CD4-positive, alpha-beta T cell treated with Interleukin-21 for 1 hour (primary cell): Measurements from ENCODE around the gene POLR2J2.
"Not testable (repeated sequence)": the region's sequence is repeated elsewhere in the genome, so short reads cannot be mapped to it uniquely, and the experiment has no call there.

Experiments
- DNase-seq: peaks from one replicate; pipeline ENCODE4 v3.0.0-alpha.2; 2020

The POLR2J2 gene

DNA sequence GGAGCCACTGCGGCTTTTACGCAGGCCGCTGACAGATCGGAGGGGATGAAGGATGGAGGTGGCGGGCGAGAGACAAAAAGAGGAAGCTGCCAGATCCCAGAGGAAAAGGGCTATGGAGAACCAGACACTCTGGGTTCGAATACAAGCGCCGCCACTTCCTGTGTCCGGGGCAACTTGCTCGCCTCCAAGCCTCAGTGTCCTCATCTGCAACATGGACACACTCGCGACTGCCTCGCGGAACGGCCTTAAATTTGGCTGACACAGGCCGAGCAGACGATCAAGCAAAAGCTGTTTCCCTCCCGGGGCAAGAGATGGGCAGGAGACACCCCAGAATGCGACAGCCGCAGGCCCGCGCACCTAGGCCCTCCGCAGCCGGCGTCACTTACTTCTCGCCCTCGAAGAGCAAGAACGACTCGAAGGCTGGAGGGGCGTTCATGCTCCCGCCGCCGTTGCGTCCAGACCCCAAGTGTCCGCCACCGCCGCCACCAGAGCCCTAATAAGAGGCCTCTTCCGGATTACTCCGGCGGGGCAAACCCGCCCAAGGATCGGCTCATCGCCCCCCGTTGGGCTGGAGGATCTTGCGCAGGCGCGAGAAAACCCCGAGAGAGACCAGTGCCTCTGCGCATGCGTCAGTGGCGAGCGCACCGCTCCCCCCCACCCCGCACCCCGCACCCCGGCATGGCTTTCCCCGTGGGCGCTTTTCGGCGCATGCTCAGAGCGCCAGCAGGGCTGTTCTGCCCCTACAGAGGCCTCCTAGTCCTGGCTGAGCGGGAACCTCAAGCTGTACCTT is at the start of gene POLR2J2:
Gene POLR2J2 (minus strand): TSS at position 498 of the 790 bp plus-strand sequence. CDS start 62 bp downstream, at position 436.
- DNase-seq, result peak; percentile 98

DNA sequence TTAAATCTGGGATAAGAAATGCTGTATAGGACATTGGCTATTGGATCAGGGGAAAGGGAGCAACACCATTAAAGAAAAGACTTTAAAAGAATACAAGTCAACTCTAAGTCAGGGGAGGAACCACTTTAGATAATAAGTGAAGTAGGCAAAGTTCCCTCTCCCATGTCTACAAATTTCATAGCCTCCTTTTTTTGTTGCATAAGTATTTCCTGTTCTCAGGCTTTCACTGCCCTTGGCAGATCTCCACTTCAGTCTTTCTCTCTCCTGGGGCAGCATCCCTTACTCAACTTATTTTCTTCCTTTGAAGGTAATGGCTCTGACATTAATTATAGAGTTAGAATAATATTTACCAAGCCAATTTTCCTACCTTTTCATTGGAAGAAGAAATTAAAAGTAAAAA is 47.0 kb upstream of the POLR2J2 start:
- DNase-seq, result not testable (repeated sequence)

DNA sequence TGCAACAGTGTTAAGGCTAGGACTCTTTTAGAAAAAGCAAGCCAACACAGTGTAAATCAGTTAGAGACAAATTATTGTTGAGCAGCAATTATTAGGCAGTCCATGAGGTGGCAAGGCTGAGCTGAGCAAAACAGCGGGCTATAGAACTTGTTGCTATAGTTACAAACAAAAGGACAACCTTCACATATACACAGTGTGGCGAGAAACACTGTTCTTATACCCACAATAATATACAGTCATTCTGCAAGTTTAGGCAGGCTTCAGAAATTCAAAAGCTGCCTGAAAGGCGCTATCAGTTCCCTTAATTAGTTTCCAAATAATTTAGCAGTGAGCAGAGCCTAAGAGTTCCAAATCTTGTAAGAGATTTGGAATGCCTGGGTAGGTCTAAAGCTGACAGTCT is 44.3 kb upstream of the POLR2J2 start:
- DNase-seq, result peak; percentile 25

DNA sequence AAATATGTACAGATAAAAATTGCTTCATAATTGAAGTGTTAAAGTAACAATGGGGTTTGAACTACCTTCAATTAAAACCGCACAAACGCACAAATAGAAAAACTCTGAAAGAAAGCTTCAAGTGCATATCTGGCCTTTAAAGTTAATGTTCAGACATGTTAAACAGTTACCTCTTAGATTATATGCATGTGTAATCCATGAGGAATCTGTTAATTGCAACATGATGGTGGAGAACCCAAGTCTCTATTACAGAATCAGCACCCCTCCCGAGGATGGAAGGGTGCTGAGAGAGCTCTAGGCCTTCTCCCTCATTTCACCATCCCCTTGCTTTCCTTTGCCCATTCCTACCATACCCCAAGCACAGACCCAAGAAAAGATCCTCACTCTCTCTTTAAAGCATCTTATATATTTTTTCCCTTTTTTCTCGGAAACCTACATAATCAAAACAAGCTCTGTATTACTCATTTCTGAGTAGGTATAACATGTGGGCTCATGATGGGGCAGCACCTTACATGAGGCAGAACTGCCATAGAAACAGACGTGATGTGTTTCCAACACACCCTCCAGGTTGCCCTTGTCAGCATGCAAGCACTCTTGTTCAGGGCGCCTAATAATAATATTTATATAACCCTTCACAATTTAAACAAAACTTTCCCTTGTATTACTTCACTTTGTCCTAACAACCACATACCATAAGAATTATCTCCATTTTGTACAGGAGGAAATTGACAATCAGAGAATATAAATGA is 43.5 kb upstream of the POLR2J2 start:
- DNase-seq, result not testable (repeated sequence)

DNA sequence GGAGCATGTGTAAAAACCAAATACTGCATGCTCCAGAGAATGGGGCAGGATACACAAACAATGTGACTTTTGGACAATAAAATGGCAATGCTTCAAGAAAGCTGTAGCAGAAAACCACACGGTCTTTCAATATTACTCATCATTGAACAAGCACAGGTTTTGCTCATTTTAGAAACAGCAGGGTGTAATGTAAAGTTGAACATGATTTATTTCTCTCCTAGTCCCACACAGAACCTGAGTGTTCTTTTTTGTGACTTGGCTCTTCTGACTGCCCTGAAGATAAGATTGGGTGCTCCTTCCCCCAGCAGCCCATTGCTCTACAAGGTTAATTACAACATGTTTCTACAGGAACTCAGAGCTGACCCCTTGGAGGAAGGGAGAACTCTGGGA is 42.2 kb upstream of the POLR2J2 start:
- DNase-seq, result not testable (repeated sequence)

DNA sequence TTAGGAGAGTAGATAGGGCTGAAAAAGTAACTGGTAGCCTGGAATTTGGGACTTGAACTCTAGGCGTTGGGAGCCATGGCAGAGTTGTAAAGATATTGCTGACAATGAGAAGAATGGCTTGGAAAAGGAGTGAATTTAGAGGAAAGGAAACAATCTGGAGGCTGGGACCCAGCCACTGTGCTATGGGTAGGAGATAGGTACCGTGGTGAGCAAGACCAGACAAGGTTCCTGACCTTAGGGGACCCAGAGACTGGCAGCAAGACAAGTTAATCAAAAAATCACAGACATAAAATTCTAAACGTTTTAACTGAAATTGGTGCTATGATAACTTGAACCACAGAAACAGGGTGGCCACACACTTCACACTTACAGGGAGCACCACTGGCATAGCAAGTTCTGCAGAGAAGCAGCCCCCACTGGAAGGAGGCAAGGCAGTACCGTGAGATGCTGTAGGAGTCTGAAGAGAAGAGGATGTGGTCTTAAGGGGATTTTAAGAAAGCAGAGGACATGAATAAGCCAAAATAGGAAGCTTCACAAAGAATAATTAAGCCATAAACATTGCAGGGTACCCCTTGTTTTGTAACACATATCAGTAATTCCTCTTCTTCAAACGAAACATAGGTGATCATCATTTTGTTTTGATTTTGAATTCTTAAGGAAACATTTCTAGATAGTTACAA is 41.7 kb upstream of the POLR2J2 start:
- DNase-seq, result peak; percentile 18

DNA sequence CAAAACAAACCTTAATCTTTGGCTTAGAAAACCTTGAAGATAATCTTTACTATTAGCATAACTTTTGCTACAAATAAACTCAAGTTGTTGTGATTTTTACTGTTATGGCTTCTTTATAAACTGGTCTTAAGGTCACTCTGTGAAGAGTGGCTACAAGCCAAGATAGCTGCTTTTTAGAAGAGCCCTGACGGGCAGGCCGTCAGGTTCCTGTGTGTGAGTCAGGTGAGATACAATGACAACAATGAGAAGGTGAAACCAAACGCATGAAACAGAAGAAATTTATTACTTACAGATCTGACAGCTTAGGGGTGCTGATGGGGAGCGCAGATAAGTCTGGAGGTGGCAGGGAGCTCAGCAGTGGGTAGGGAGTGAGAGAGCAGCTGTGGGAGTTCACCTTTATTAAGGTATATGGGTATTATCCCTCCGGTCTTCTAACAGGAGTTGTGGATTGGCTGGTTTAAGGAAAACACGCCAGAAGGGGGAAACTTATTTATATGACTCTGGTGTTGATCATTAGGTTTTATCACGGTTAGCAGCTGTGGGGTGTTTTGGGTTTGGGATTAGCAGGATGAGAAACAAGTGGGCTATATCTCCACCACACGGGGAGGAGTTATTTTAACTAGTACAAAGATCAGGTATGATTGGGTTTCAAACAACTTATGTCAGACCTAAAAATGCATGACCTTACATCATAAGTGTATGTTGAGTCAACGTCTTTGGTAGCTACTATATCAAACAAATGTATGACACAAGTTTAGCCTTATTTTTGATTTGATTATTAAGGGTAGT is 27.7 kb upstream of the POLR2J2 start:
- DNase-seq, result not testable (repeated sequence)

DNA sequence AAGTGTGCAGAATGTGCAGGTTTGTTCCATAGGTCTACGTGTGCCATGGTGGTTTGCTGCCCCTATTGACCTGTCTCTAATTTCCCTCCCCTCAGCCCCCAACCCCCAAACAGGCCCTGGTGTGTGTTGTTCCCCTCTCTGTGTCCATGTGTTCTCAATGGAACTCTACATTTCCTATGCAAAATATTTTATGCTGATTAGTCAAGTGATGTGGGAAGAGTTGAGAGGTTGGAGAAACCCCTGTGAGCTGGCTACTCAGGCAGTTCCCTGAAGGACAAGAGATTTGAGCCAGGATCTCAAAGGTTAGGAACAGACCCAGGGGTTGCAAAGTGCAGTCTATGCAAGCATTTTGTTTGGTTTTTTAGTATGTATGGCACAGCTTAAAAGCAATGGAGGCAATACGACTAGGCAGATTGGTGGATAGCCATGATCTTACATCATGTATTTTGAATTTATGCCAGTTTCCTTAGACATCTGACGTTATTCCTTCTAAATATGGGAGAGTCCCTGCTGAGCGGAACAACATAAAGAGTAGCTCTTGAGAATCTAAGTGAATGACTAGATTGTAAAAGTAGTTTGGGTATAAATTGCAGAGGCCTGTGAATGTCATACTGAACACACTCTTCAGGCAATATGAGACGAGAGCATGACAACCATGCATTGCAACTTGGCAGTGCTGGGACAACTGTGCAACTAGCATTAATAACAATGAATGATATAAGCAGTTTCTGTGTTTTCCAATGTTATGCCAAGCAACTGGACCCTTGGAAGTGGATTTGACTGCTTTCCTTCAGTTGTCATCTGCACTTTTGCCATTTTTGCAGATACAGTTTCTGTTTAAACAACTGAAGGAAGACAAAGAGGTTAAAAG is 26.4 kb upstream of the POLR2J2 start:
- not testable (repeated sequence) for DNase-seq

DNA sequence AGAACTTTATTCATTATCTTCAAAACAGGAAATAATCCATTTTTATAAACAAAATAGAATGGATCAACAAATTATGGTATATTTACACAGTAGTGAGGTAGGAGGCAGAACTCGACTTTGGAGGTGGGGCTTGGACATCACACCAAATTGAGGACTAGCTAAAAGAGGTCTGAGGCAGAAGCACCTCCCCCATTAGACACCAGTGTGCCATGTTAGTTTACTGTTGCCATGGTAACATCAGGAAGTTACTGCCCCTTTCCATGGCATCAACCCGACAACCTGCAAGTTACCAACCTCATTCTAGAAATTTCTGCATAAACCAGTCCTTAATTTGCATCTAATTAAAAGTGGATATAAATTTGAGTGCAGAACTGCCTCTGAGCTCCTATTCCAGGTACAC is 24.5 kb upstream of the POLR2J2 start:
- DNase-seq, result not testable (repeated sequence)

DNA sequence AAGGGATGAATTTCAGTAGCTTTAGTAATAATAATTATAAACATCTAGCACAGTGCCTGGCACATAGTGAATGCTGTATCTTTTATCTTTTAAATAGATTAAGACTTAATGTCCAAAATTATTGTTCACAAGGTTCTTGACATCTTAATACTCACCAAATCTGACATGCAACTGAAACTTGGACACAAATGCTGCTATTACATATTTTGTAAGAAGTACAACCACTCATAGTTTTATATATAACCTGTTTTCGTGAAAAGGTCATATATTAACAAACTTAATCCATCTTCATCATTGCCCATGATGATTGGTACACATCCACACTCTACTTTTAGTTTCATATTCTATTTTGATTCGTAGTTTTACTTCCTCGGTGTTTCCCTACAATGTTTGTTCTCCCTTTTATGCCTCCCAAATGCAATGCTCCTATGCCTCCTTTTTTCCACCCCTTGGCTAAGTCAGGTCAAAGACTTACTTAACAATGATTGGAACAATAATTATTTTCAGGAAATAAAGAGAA is 23.6 kb upstream of the POLR2J2 start:
- not testable (repeated sequence) for DNase-seq

DNA sequence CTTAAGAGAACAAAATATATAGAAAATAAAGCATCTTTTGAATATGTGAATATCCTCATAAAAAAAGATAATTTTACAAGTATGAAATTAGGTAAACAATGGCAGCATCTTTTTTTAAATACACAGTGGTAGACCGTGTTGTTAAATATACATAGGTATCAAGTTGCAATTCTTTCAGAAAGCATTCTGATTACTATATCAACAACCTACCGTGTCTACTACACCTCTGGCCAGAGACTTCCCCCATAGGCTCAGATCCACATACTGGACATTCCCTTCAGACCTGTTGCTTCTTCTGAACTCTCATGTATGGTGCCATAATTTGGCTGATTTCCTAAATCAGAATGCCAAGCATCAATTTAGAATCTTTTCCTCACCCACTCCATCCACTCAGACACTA is 22.5 kb upstream of the POLR2J2 start:
- not testable (repeated sequence) for DNase-seq

DNA sequence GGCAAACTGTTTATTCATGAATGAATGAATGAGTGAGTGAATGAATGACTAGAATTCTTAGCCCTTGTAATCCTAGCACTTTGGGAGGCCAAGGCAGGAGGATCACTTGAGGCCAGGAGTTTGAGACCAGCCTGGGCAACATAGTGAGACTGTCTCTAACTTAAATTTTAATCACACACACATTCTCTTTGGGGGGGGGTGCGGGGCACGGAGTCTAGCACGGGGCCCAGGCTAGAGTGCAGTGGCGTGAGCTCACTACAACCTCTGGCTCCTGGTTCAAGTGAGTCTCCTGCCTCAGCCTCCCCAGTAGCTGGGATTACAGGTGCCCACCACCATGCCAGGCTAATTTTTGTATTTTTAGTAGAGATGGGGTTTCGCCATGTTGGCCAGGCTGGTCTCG is 19.1 kb upstream of the POLR2J2 start:
- DNase-seq, result not testable (repeated sequence)

DNA sequence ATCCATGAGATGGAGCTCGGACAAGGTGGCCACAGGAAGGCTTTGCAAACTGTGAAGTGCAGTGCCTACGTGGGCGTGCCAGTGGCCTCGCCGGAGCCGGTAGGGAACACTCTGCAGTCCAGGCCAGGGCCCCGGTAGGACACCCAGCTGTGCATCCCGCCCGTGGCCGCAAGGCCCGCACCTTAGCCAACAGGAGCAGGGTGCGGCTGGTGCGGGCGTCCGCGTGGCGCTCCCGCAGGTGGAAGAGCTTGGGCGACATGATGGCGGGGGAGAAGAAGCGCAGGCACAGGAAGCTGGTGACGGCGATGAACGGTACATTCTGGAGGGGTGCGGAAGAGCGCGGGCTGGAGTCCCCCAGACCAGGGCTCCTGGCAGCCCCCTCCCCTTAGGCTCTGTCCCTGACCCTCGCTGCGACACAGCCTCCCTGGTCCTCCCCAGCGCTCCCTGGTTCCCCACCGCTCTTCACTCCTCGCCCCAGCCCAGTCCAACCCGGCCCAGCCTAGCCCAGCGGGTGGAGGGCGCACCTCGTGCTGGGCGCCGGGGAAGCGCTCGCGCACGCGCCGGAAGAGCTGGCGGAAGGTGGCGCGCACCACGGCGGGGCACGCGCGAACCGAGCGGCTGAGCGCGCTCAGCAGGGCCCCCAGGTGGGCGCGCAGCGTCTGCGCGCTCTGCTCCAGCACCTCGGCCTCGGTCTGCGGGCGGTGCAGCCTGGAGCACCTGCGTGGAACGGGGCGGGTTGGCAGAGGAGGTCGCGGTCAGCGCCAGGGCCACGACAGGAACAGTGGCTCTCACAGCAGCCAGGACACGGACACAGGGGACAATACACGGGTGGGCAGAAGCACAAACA is 18.2 kb upstream of the POLR2J2 start:
- DNase-seq, result not testable (repeated sequence)

DNA sequence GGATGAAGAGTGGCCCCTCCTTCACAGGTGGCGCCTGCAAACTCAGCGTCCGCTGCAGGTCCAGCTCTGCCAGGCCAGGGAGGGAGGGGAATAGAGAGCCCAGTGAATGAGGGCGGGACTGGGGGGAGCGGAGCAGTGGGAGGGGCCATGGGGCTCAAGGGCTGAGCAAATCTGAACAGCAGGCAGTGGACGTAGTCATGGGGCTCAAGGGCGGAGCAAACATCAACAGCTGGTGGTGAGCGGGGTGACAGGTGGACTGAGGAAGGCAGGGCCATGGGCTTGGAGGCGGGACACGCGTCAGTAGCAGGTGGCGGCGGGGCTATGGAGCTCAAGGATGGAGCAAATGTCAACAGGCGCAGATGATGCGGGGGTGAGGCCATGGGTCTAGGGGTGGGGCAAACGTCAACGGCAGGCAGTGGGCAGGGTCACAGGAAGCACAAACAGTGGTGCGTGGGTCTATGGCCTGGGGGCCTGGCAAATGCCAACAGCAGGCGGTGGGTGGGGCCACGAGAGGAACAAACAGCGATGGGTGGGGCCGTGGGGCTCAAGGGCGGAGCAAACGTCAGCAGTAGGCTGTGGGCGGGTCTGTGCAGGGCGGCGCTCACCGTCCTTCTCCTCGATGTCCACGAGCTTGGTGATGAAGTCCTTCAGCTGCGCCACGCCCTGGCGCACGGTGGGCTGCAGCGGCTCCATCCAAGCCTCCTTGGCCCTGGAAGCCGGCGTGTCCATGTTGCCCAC is 17.0 kb upstream of the POLR2J2 start:
- DNase-seq, result not testable (repeated sequence)

DNA sequence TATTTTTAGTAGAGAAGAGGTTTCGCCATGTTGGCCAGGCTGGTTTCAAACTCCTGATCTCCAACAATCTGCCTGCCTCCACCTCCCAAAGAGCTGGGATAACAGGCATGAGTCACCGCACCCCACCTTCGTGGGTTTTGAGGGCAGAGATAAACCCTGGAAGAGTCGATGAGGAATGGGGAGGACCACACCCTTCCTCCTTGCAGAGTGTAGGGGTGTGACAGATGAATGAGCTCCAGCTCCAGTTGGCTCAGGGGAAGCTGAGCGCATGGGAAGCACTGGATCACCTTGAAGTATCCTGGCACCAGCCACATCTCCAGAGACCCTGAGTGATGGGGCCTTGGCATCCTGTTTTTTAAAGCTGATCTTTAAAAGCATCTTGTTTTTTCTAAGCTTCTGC is 11.1 kb upstream of the POLR2J2 start:
- DNase-seq, result not testable (repeated sequence)

DNA sequence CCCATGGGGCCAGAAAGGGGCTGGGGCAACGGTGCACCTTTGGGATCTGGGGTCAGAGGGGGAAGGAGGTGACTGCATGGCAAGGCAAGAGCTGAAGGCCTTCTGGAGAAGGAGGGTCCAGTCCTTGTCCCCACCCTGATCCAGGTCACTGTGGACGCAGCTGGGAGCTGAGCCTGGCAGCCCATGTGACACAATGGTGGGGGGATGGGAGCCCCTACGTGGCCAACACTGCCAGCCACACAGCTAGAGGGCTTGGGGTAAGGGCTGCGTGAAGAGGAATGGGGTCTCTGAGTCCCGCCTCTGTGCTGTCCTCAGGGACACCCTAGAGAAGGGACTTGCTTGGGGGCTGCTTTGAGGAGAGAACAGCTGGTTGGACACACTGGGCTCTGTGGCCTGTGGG is 9.3 kb upstream of the POLR2J2 start:
- not testable (repeated sequence) for DNase-seq

DNA sequence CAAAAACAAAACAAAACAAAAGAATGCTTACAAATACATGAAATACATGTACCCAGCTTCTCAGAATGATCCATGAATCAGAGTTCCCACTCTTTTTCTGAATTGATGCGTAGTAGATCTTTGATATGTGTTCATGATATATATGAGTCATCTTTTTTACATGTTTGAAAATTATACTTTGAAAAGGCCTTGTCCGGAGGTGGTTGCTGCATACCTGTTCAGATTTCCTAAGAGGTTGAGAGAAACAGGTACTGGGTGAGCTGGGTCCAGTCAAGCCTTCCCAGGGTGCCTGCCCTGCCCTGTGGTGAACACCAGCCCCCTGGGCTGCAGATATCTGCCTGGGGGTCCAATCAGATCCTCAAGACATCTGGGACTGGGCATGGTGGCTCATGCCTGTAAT is 4.1 kb upstream of the POLR2J2 start:
- DNase-seq, result not testable (repeated sequence)

DNA sequence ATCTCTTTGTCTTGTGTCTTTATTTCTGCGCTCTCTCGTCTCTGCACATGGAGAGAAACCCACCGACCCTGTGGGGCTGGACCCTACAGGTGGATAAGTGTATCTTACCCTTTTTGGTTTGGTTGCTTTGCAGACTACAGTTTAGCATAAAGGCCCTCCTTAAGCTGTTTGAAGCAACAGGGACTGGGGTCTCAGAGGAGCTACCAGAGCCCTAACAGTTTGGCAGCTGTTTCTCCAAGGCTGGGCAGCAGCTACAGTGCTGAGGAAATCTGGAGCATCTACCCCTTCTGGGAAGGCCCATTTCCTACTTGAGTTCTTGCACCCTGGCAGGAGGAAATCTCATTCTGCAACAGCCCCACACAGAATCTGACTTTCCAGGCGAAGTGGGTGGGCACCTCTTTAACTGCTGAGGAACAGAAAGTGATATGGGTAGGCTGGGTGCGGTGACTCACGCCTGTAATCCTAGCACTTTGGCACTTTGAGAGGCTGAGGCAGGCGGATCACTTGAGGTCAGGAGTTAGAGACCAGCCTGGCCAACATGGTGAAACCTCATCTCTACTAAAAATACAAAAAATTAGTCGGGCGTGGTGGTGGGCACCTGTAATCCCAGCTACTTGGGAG is 2.1 kb upstream of the POLR2J2 start:
- DNase-seq, result not testable (repeated sequence)

DNA sequence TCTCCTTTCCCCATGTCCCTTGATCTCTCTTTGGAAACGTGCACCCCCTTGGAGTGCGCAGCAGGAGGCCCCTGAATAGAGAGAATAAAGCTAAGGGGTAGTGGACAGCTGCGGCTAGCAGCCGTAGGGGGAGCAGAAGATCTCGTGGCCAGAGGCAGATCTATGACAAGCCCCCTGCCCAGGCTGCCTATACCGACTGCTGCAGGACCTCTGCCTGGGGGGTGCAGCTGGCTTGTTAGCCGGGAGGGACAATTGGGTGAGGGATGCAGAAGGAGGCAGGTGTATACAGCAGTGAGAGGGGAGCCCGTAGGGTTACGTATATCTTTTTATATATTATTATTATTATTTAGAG is 469 bp upstream of the POLR2J2 start:
- not testable (repeated sequence) for DNase-seq
